NCI-H2171 (cell line): Measurements from ENCODE around the gene ZNF283.
"Not testable (repeated sequence)": the region's sequence is repeated elsewhere in the genome, so short reads cannot be mapped to it uniquely, and the experiment has no call there.

Experiments
- DNase-seq: peaks from one replicate; lab custom pipeline; 2025; lab: John Stamatoyannopoulos, UW

The ZNF283 gene

GRCh38 chr19:43848821-43849220 is 21.7 kb downstream of the ZNF283 start:
- no peak for DNase-seq

- DNase-seq = no peak
Measured at GRCh38 chr19:43858174-43858573, 31.1 kb downstream of the ZNF283 start.

GRCh38 chr19:43866923-43867322 is 39.8 kb downstream of the ZNF283 start:
- not testable (repeated sequence) for DNase-seq

- no peak for DNase-seq
Measured at GRCh38 chr19:43872547-43873336, 45.6 kb downstream of the ZNF283 start.

- no peak for DNase-seq
Measured at GRCh38 chr19:43880483-43880882, 53.4 kb downstream of the ZNF283 start.

GRCh38 chr19:43883864-43884263 is 56.7 kb downstream of the ZNF283 start, which contains the start of gene ZNF404:
Gene ZNF404 (minus strand): TSS chr19:43883964.
- DNase-seq = no peak

GRCh38 chr19:43895727-43896308 is 68.7 kb downstream of the ZNF283 start:
- DNase-seq = no peak
